Fibroblast of lung (primary cell): ENCODE results near the gene GRAMD2A. TPM values are rescaled to one million over a fixed set of nuclear protein-coding genes. Genes with fewer than 3 reads are reported as not detected.

Source experiments
- DNase-seq, 2 donors: peaks; one replicate each; pipeline versions ENCODE4 v3.0.0 to v3.0.0-alpha.2; 2010; ENCODE audit warnings: low read depth in 2 of 2
- H2AFZ ChIP-seq: 2 replicates; pipeline ENCODE4 v1.5.1; 2012; ENCODE audit warnings: low read length, control low read depth, inconsistent platforms
- H3K27ac ChIP-seq: 2 replicates; pipeline ENCODE4 v1.5.1; 2011; ENCODE audit warnings: low read length, control low read depth; ENCODE audit not compliant: insufficient read depth
- H3K27me3 ChIP-seq: 2 replicates; pipeline ENCODE4 v1.5.1; 2011; ENCODE audit warnings: mild to moderate bottlenecking, low read length; ENCODE audit not compliant: control insufficient read depth, insufficient read depth
- H3K36me3 ChIP-seq: 2 replicates; pipeline ENCODE4 v1.5.1; 2011; ENCODE audit warnings: low read length; ENCODE audit not compliant: control insufficient read depth, insufficient read depth
- H3K4me1 ChIP-seq: 2 replicates; pipeline ENCODE4 v1.5.1; 2011; ENCODE audit warnings: low read length; ENCODE audit not compliant: control insufficient read depth, insufficient read depth; ENCODE audit errors: extremely low read depth
- H3K4me2 ChIP-seq: 2 replicates; pipeline ENCODE4 v1.5.1; 2011; ENCODE audit warnings: low read length, control low read depth; ENCODE audit not compliant: insufficient read depth; ENCODE audit errors: extremely low read depth
- H3K4me3 ChIP-seq, 4 experiments: fragments of 200-600 bp in 1 of 4; sonication (generic) in 1 of 4; replicated peaks in 1 of 4; 2 replicates each; pipeline ENCODE4 v1.5.1; 2011 to 2016; ENCODE audit warnings: low read length in 4 of 4, low read depth in 3 of 4, mild to moderate bottlenecking in 3 of 4, control low read depth in 2 of 4, inconsistent platforms in 1 of 4, mixed read lengths in 1 of 4; ENCODE audit not compliant: insufficient read depth in 1 of 4; ENCODE audit errors: control extremely low read depth in 1 of 4
- H3K79me2 ChIP-seq: 2 replicates; pipeline ENCODE4 v1.5.1; 2012; ENCODE audit warnings: mild to moderate bottlenecking, low read length, inconsistent platforms; ENCODE audit not compliant: control insufficient read depth, insufficient read depth
- H3K9ac ChIP-seq: 2 replicates; pipeline ENCODE4 v1.5.1; 2011; ENCODE audit warnings: mild to moderate bottlenecking, low read length, control low read depth; ENCODE audit not compliant: insufficient read depth
- H3K9me3 ChIP-seq: 2 replicates; pipeline ENCODE4 v1.5.1; 2012; ENCODE audit warnings: low read depth, low read length; ENCODE audit not compliant: control insufficient read depth, insufficient read depth
- H4K20me1 ChIP-seq: 2 replicates; pipeline ENCODE4 v1.5.1; 2011; ENCODE audit warnings: low read length; ENCODE audit not compliant: control insufficient read depth, insufficient read depth; ENCODE audit errors: extremely low read depth
- EZH2 ChIP-seq: IDR thresholded peaks from 2 replicates; pipeline ENCODE4 v1.5.1; 2012; ENCODE audit warnings: low read length, control low read depth, mild to moderate bottlenecking; ENCODE audit errors: missing control alignments
- polyA plus RNA-seq, 2 donors: library from polyadenylated mRNA; depleted of rRNA in 1 of 2; stranded (reverse) in 1 of 2; unstranded in 1 of 2; fragments of >200 nt; gene quantifications; 2 replicates each; pipeline ENCODE4 v1.2.1, GENCODE V29; 2011 to 2012; ENCODE audit warnings: missing spikeins in 1 of 2
- total RNA-seq: library from RNA; depleted of rRNA; stranded (reverse); fragments of >200 nt; gene quantifications from 2 replicates; pipeline ENCODE4 v1.2.1, GENCODE V29; 2014
- TF ChIP-seq, protein P1 (sequence below), 2 donors: IDR thresholded peaks in 1 of 2; conservative IDR thresholded peaks in 1 of 2; 1 replicate in 1 of 2; 2 replicates in 1 of 2; pipeline ENCODE4 v1.5.1; 2011 to 2012; ENCODE audit warnings: low read length in 2 of 2, control low read depth in 1 of 2, inconsistent platforms in 1 of 2, low read depth in 1 of 2, mild to moderate bottlenecking in 1 of 2

The GRAMD2A gene
- total and polyA plus RNA-seq, 2 donors (not counting 1 experiment from before 2014, with no cell fraction given): 0.15 to 0.83 TPM

DNA sequence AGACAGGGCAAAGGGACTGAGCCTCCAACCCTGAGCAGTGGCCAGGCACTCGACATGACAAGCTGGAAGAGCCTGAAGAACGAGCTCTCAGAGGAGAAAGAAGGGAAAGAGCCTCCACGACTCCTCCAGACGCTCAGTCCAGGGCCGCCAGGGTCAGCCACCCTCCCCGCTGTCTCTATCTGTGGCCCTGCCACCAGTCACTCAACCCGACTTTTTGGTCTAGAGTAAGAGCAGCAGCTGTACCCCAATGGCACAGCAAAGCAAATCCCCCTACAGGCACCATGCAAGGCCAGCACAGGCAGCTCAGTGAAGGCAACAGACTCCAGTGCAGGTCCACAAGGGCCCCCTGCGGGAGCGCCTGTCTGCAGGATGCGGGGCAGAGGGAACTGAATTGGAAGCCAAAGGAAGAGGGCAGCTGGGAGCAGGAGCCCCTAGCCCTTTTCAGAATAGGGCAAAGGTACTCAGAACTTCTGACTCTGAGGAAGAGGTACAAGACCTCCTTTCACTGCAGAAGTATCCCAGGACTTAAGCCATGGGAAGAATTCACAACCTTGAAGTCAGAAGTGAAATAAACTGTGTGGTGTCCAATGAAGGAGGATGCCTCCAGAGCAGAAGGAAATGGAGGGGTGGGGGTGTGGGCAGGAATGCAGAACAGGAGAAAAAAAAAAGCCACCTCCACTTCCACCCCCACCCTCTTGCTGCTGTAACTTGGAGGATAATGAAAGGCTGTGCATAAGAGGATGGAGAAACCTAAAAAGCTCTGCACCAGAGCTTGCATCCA, 8.5 kb upstream of the GRAMD2A start:
- H4K20me1 ChIP-seq: no peaks in the 10 kb centered on the region
- no peak for DNase-seq
- no peaks in the 10 kb centered on the region for H3K27me3 ChIP-seq
- no peak overlapping the region for H3K4me2 ChIP-seq
- no peak overlapping the region for H3K9ac ChIP-seq
- H3K4me3 ChIP-seq: no peak overlapping the region
- peaks cover 31% of the 10 kb centered on the region for H3K79me2 ChIP-seq
- H3K36me3 ChIP-seq: peaks cover 65% of the 10 kb centered on the region
- peaks cover 8% of the 10 kb centered on the region for H3K4me1 ChIP-seq
- no peaks in the 10 kb centered on the region for H3K9me3 ChIP-seq
- H2AFZ ChIP-seq: no peak overlapping the region
- TF ChIP-seq, protein P1, sequence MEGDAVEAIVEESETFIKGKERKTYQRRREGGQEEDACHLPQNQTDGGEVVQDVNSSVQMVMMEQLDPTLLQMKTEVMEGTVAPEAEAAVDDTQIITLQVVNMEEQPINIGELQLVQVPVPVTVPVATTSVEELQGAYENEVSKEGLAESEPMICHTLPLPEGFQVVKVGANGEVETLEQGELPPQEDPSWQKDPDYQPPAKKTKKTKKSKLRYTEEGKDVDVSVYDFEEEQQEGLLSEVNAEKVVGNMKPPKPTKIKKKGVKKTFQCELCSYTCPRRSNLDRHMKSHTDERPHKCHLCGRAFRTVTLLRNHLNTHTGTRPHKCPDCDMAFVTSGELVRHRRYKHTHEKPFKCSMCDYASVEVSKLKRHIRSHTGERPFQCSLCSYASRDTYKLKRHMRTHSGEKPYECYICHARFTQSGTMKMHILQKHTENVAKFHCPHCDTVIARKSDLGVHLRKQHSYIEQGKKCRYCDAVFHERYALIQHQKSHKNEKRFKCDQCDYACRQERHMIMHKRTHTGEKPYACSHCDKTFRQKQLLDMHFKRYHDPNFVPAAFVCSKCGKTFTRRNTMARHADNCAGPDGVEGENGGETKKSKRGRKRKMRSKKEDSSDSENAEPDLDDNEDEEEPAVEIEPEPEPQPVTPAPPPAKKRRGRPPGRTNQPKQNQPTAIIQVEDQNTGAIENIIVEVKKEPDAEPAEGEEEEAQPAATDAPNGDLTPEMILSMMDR (conservative IDR thresholded peaks at IDR 0.05 in 1 of 2, IDR thresholded peaks at IDR 0.05 in 1 of 2; ENCODE audit: low read depth in 1 of 2, low read length in 2 of 2): no peak
- TF ChIP-seq EZH2: no peak
- no peak overlapping the region for H3K27ac ChIP-seq

DNA sequence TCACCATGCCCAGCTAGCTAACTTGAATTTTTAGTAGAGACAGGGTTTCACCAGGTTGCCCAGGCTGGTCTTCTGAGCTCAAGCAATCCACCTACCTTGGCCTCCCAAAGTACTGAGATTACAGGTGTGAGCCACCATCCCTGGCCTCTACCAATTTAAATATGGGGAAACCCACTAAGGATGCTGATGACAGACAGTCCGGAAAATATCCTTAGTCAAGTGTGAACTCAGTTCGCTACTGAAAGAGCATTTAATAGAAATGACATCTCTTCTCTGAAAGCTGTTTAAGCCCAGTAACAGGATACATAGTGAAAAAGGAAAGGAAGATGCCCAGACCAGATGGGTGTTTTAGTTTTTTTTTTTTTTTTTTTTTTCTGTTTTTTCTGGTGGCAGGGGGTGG, 7.7 kb upstream of the GRAMD2A start:
- peaks cover 68% of the 10 kb centered on the region for H3K36me3 ChIP-seq
- H3K9me3 ChIP-seq: no peaks in the 10 kb centered on the region
- TF ChIP-seq EZH2: no peak
- TF ChIP-seq, protein P1 (conservative IDR thresholded peaks at IDR 0.05 in 1 of 2, IDR thresholded peaks at IDR 0.05 in 1 of 2; ENCODE audit: low read depth in 1 of 2, low read length in 2 of 2): no peak
- H4K20me1 ChIP-seq: no peaks in the 10 kb centered on the region
- no peak overlapping the region for H2AFZ ChIP-seq
- H3K4me1 ChIP-seq: peaks cover 8% of the 10 kb centered on the region
- no peak overlapping the region for H3K27ac ChIP-seq
- no peak overlapping the region for H3K4me2 ChIP-seq
- no peak for DNase-seq
- H3K79me2 ChIP-seq: peaks cover 28% of the 10 kb centered on the region
- H3K27me3 ChIP-seq: no peaks in the 10 kb centered on the region
- H3K4me3 ChIP-seq: no peak overlapping the region
- H3K9ac ChIP-seq: no peak overlapping the region

DNA sequence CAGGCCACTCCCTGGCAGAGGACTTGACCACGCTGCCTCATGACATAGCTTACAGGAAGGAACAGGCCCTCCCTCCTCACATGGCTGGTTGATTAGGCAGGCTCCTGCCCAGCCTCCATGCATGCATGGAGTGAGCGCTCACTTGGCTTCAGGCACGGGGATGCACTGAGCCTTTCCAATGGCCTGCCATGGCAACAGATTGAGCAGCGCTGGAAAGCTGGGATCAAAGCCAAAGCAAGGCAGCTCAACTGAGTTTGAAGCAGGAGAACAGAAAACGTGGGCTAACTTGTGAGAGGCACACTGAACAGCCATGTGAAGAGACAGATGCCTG, 5.9 kb upstream of the GRAMD2A start:
- H3K79me2 ChIP-seq: peaks cover 19% of the 10 kb centered on the region
- no peak overlapping the region for H2AFZ ChIP-seq
- peaks cover 8% of the 10 kb centered on the region for H3K4me1 ChIP-seq
- H4K20me1 ChIP-seq: no peaks in the 10 kb centered on the region
- DNase-seq: peak; percentile 88 to 89
- no peak overlapping the region for H3K4me3 ChIP-seq
- H3K27ac ChIP-seq: peak overlapping the region; percentile 63
- H3K27me3 ChIP-seq: no peaks in the 10 kb centered on the region
- H3K36me3 ChIP-seq: peaks cover 67% of the 10 kb centered on the region
- TF ChIP-seq, protein P1 (conservative IDR thresholded peaks at IDR 0.05 in 1 of 2, IDR thresholded peaks at IDR 0.05 in 1 of 2; ENCODE audit: low read depth in 1 of 2, low read length in 2 of 2): no peak
- TF ChIP-seq EZH2: no peak
- H3K9me3 ChIP-seq: no peaks in the 10 kb centered on the region
- no peak overlapping the region for H3K4me2 ChIP-seq
- no peak overlapping the region for H3K9ac ChIP-seq
